ENCODE measurements around the gene SPECC1.
"Not testable (repeated sequence)": the region's sequence is repeated elsewhere in the genome, so short reads cannot be mapped to it uniquely, and the experiment has no call there.

SPECC1 gene

GRCh38 chr17:20009302-20010098 is at the start of gene SPECC1:
TSS of gene SPECC1 (plus strand) at chr17:20009359. CDS start at chr17:20096652, 87,293 bp downstream.
- Mint-ChIP-seq H3K4me1 (peaks cover 10% of the 10 kb centered on the region), H3K27ac (no peak within 1 kb of the TSS), H3K36me3 (ENCODE audit: low read depth) (no peaks in the 10 kb centered on the region), H3K9me3 (no peaks in the 10 kb centered on the region), H3K4me3 (peak within 1 kb of the TSS; percentile 91 to 96 (median 95)), H3K27me3 (ENCODE audit: low read depth) (peaks cover 79% of the 10 kb centered on the region)
- TF ChIP-seq CTCF (IDR thresholded peaks at IDR 0.05; ENCODE audit: unreplicated experiment in 3 of 3): peak; percentile 99 to 100 (median 99)

GRCh38 chr17:19962954-19963353 is 46.2 kb upstream of the SPECC1 start:
- H3K27me3 Mint-ChIP-seq (ENCODE audit: low read depth); H3K4me1 Mint-ChIP-seq; H3K4me3 Mint-ChIP-seq; H3K27ac Mint-ChIP-seq; H3K9me3 Mint-ChIP-seq: not testable (repeated sequence)
- H3K36me3 Mint-ChIP-seq (ENCODE audit: low read depth): peaks cover 45% of the 10 kb centered on the region

DNA sequence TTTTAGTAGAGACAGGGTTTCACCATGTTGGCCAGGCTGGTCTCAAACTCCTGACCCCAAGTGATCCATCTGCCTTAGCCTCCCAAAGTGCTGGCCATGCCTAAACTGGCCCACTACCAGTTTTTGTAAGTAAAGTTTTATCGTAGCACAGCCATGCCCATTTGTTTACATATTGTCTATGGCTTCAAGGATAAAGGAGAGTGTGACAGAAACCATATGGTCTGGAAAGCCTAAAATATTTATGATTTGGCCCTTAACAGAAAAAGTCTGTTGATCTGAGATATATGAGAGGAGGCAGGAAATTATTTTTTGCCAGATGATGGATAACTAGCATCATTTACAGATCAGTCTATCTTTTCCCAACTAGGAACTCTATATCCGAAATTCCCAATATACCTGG is 36.0 kb upstream of the SPECC1 start:
- no peak overlapping the region for H3K4me3 Mint-ChIP-seq
- H3K27ac Mint-ChIP-seq: no peak overlapping the region
- H3K27me3 Mint-ChIP-seq (ENCODE audit: low read depth): no peaks in the 10 kb centered on the region
- H3K9me3 Mint-ChIP-seq: no peaks in the 10 kb centered on the region
- no peak for TF ChIP-seq CTCF (IDR thresholded peaks at IDR 0.05; ENCODE audit: unreplicated experiment in 3 of 3)
- peaks cover 10% of the 10 kb centered on the region for H3K4me1 Mint-ChIP-seq
- H3K36me3 Mint-ChIP-seq (ENCODE audit: low read depth): peaks cover 62% of the 10 kb centered on the region

GRCh38 chr17:19975601-19976000 is 33.6 kb upstream of the SPECC1 start:
- peaks cover 23% of the 10 kb centered on the region for H3K4me1 Mint-ChIP-seq
- H3K36me3 Mint-ChIP-seq (ENCODE audit: low read depth): peaks cover 41% of the 10 kb centered on the region
- TF ChIP-seq CTCF (IDR thresholded peaks at IDR 0.05; ENCODE audit: unreplicated experiment in 3 of 3): no peak
- H3K4me3 Mint-ChIP-seq: peak overlapping the region; percentile 35 to 64 (median 49)
- peak overlapping the region in 2 of 3 experiments; percentile 6 to 73 for H3K27ac Mint-ChIP-seq
- no peaks in the 10 kb centered on the region for H3K9me3 Mint-ChIP-seq
- no peaks in the 10 kb centered on the region for H3K27me3 Mint-ChIP-seq (ENCODE audit: low read depth)

- Mint-ChIP-seq H3K27me3 (ENCODE audit: low read depth) (no peaks in the 10 kb centered on the region), H3K9me3 (no peaks in the 10 kb centered on the region), H3K27ac (peak within 1 kb of the TSS; percentile 98 to 99 (median 99)), H3K4me1 (peaks cover 26% of the 10 kb centered on the region), H3K36me3 (ENCODE audit: low read depth) (peaks cover 30% of the 10 kb centered on the region), H3K4me3 (peak within 1 kb of the TSS; percentile 97 to 99 (median 98))
- TF ChIP-seq CTCF (IDR thresholded peaks at IDR 0.05; ENCODE audit: unreplicated experiment in 3 of 3): no peak
Observed at GRCh38 chr17:19977293-19978208, 31.6 kb upstream of the SPECC1 start, which contains the start of gene AKAP10. TSS of gene AKAP10 (minus strand) at chr17:19977828. CDS start at chr17:19977679, 149 bp downstream.

DNA sequence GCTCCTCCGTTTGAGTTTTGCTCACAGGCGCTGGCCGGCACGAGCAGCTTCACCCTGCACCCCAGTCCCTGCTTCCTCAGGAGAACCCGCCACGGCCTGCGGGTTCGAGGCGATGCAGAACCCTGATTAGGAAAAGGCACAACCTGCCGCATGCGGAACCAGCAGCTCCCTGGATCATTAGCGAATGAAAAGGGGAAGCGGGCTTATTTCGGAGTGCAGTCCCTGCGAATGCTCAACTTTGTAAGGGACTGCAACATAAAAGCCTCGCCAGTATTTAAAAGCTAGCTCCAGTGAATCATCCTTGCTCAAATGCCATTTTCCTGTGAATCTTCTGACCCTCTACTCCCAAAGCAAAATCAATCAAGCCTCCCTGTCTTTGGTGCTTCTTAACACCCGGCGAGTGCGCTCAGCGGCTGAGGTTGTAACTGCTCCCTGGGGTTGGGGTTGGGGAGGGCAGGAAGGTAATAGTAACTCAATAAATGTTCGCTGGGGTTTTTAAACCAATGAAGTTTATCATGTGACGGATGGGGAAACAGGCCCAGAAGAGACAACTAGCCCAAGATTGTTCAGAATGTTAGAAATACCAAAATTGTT is 30.9 kb upstream of the SPECC1 start:
- Mint-ChIP-seq H3K27ac (peak overlapping the region; percentile 98 to 99 (median 99)), H3K27me3 (ENCODE audit: low read depth) (no peaks in the 10 kb centered on the region), H3K4me1 (peaks cover 26% of the 10 kb centered on the region), H3K9me3 (no peaks in the 10 kb centered on the region), H3K4me3 (peak overlapping the region; percentile 97 to 99 (median 98)), H3K36me3 (ENCODE audit: low read depth) (peaks cover 22% of the 10 kb centered on the region)
- no peak for TF ChIP-seq CTCF (IDR thresholded peaks at IDR 0.05; ENCODE audit: unreplicated experiment in 3 of 3)
